Glutamatergic neuron (in vitro differentiated cells): Measurements from ENCODE around the gene MSX2. TPM values are rescaled to one million over a fixed set of nuclear protein-coding genes. Genes with fewer than 3 reads are reported as not detected.

Experiments used
- DNase-seq: peaks from one replicate; pipeline ENCODE4 v3.0.0; 2022
- H3K27ac Mint-ChIP-seq: one replicate; pipeline ENCODE4 v1.8.0; 2020; ENCODE audit warnings: mild to moderate bottlenecking, mixed read lengths, inconsistent platforms; ENCODE audit not compliant: unreplicated experiment
- H3K27me3 Mint-ChIP-seq: one replicate; pipeline ENCODE4 v1.8.0; 2020; ENCODE audit warnings: mild to moderate bottlenecking, moderate library complexity, mixed read lengths, inconsistent platforms; ENCODE audit not compliant: unreplicated experiment
- H3K36me3 Mint-ChIP-seq: one replicate; pipeline ENCODE4 v1.8.0; 2020; ENCODE audit warnings: mild to moderate bottlenecking, mixed read lengths, inconsistent platforms; ENCODE audit not compliant: unreplicated experiment
- H3K4me1 Mint-ChIP-seq: one replicate; pipeline ENCODE4 v1.8.0; 2020; ENCODE audit warnings: mild to moderate bottlenecking, low read depth, mixed read lengths, inconsistent platforms; ENCODE audit not compliant: unreplicated experiment
- H3K4me3 Mint-ChIP-seq: one replicate; pipeline ENCODE4 v1.8.0; 2020; ENCODE audit warnings: mild to moderate bottlenecking, mixed read lengths, inconsistent platforms; ENCODE audit not compliant: unreplicated experiment
- H3K9me3 Mint-ChIP-seq: one replicate; pipeline ENCODE4 v1.8.0; 2020; ENCODE audit warnings: mild to moderate bottlenecking, moderate library complexity, mixed read lengths, inconsistent platforms; ENCODE audit not compliant: unreplicated experiment
- CTCF ChIP-seq: fragments of 200-600 bp; sonication (generic); IDR thresholded peaks from one replicate; pipeline ENCODE4 v1.5.0; 2021; ENCODE audit not compliant: partially characterized antibody, unreplicated experiment
- total RNA-seq: library from RNA; stranded (reverse); fragmentation: NEBNext Ultra II Directional; extraction: Animal tissue kit (Norgen Biotek cat#: 25700); gene quantifications from one replicate; pipeline ENCODE4 v1.2.1, GENCODE V29; 2021; ENCODE audit not compliant: unreplicated experiment

MSX2 gene
- total RNA-seq, 1 donor from 2014 or later, result not detected

- TF ChIP-seq CTCF, result no peak
- Mint-ChIP-seq H3K36me3 (no peaks in the 10 kb centered on the region), H3K27me3 (peaks cover 1% of the 10 kb centered on the region), H3K9me3 (no peaks in the 10 kb centered on the region), H3K27ac (no peak overlapping the region), H3K4me1 (no peaks in the 10 kb centered on the region), H3K4me3 (no peak overlapping the region)
- DNase-seq, result no peak
Measured at GRCh38 chr5:174707671-174708070, 16.7 kb upstream of the MSX2 start.

GRCh38 chr5:174708476-174709207, 15.7 kb upstream of the MSX2 start:
- Mint-ChIP-seq H3K27me3 (peaks cover 1% of the 10 kb centered on the region), H3K9me3 (no peaks in the 10 kb centered on the region), H3K27ac (no peak overlapping the region), H3K4me3 (no peak overlapping the region), H3K4me1 (no peaks in the 10 kb centered on the region), H3K36me3 (no peaks in the 10 kb centered on the region)
- DNase-seq, result no peak
- TF ChIP-seq CTCF, result no peak

- Mint-ChIP-seq H3K36me3 (no peaks in the 10 kb centered on the region), H3K9me3 (no peaks in the 10 kb centered on the region), H3K27ac (no peak overlapping the region)
Measured at GRCh38 chr5:174714751-174715150, 9.6 kb upstream of the MSX2 start.

GRCh38 chr5:174715804-174716203, 8.6 kb upstream of the MSX2 start:
- no peak overlapping the region for H3K4me3 Mint-ChIP-seq
- no peak for TF ChIP-seq CTCF
- no peak for DNase-seq
- no peaks in the 10 kb centered on the region for H3K36me3 Mint-ChIP-seq
- peaks cover 10% of the 10 kb centered on the region for H3K4me1 Mint-ChIP-seq
- no peak overlapping the region for H3K27ac Mint-ChIP-seq
- peaks cover 11% of the 10 kb centered on the region for H3K27me3 Mint-ChIP-seq
- H3K9me3 Mint-ChIP-seq, result no peaks in the 10 kb centered on the region

More at GRCh38 chr5:174714751-174715150, 9.6 kb upstream of the MSX2 start:
- Mint-ChIP-seq H3K4me1 (peaks cover 10% of the 10 kb centered on the region), H3K4me3 (no peak overlapping the region), H3K27me3 (peaks cover 4% of the 10 kb centered on the region)
- TF ChIP-seq CTCF, result no peak
- DNase-seq, result no peak

- Mint-ChIP-seq H3K9me3 (peaks cover 3% of the 10 kb centered on the region), H3K27me3 (peaks cover 18% of the 10 kb centered on the region), H3K4me1 (peaks cover 20% of the 10 kb centered on the region), H3K36me3 (no peaks in the 10 kb centered on the region), H3K4me3 (no peak overlapping the region), H3K27ac (no peak overlapping the region)
- DNase-seq, result no peak
- TF ChIP-seq CTCF, result no peak
Measured at GRCh38 chr5:174717826-174718455, 6.4 kb upstream of the MSX2 start.
